Measurements from ENCODE around the gene DEAF1. TPM values are rescaled to one million over a fixed set of nuclear protein-coding genes. Genes with fewer than 3 reads are reported as not detected.

The DEAF1 gene
- total and polyA plus RNA-seq, 8 donors, result 12.3 to 111 (median 37.0) TPM

DNA sequence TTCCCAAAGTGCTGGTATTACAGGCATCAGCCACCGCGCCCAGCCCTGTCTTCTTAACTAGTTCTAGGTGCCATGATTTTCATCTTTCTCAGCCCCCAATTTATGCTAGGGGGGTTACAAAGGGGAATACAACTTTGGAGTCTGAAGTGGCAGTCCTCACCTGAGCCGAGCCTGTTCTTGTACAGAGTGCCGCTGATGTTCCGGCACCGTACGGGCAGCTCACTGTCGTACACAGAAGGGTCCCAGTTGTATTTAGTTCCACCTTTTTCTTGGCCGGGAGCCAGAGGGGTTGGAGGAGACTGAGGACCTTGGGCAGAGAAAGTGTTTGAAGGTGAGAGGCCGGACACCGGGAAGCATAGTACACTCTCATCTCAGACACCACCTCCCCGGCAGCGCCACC, 7.3 kb downstream of the DEAF1 start:
- WGBS, 5 donors, result 89 to 94% (median 91%) methylated on average over 13 of the region's 13 CpGs
- no peak for DNase-seq
- Histone ChIP-seq H3K27me3 (no peaks in the 10 kb centered on the region), H3K27ac (no peak overlapping the region), H3K36me3 (peaks cover 48 to 83% (median 74%) of the 10 kb centered on the region in 4 donors), H3K4me1 (peaks cover 9 to 34% (median 24%) of the 10 kb centered on the region in 4 donors), H3K4me3 (no peak overlapping the region), H3K9me3 (no peaks in the 10 kb centered on the region)
- intact Hi-C loops (cut with DNase I; ENCODE audit: low total_unique reads), result no loop called here
- TF ChIP-seq POLR2AphosphoS5 (IDR thresholded peaks at IDR 0.05) (no peak), POLR2A (IDR thresholded peaks at IDR 0.05) (no peak), CTCF (IDR thresholded peaks at IDR 0.05) (no peak), EP300 (IDR thresholded peaks at IDR 0.05) (no peak)

DNA sequence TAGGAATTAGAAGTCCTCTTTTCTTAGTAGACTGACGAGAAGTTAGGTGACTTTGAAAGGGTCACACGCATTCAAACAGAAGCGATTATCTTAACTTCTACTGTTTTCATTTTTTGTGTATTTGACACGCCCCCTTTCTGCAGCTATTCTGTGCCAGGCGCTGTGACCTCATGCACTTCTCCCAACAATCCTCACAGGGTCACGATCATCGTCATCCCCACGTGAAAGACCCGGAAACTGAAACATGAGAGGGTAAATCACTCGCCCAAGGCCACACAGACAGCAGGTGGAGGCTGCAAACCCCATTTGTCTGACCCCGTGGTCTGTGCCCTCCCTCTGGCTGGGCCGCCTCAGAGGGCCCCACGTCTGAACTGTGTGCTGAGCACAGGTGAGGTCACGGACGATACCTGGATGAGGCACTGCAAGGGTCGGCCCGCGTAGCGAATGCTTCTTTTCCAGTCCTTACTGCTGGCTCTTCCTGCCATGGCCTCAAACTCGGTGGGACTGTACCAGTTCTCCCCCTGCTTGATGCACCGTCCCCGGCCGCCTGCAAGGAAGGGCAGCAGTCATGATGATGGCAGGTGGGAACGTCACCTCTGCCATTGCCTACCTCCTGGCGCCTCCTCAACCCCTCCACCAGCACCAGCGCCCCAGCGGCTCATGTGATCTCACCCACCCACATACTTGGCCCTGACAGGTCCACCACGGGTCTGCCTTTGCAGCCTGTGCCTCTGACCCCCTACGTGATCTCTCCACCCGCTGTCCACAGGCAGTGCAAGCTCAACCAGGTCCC, 8.4 kb downstream of the DEAF1 start:
- Histone ChIP-seq H3K36me3 (peaks cover 48 to 94% (median 85%) of the 10 kb centered on the region in 4 donors), H3K9me3 (no peaks in the 10 kb centered on the region), H3K4me3 (no peak overlapping the region), H3K4me1 (peaks cover 9 to 23% (median 15%) of the 10 kb centered on the region in 4 donors), H3K27me3 (no peaks in the 10 kb centered on the region), H3K27ac (peak overlapping the region; percentile 58 to 76 (median 68))
- intact Hi-C loops (cut with DNase I; ENCODE audit: low total_unique reads), result no loop called here
- 54 to 75% (median 72%) methylated on average over 30 of the region's 30 CpGs for WGBS, 5 donors
- peak; percentile 70 to 75 for DNase-seq
- TF ChIP-seq POLR2AphosphoS5 (IDR thresholded peaks at IDR 0.05), result peak in 1 of 3 donors; percentile 60
- TF ChIP-seq POLR2A (IDR thresholded peaks at IDR 0.05), result no peak
- TF ChIP-seq CTCF (IDR thresholded peaks at IDR 0.05), result no peak
- TF ChIP-seq EP300 (IDR thresholded peaks at IDR 0.05), result no peak

DNA sequence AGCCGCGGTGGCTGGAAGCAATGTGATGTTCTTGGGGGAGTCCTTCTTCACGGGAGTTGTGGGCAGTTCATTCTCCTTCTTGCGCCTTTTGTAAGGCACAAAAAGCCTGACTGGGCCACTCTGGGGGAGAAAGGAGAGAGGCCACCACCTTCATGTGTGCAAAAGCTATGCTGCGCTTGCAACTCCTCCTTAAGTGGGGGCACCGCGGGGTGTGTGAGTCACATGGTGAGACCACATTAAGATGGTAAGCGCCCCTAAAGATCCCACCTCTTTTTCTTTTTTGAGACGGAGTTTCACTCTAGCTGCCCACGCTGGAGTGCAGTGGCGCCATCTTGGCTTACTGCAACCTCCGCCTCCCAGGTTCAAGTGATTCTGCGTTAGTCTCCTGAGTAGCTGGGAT, 14.1 kb downstream of the DEAF1 start:
- intact Hi-C loops (cut with DNase I; ENCODE audit: low total_unique reads), result no loop called here
- WGBS, 5 donors, result 90 to 96% (median 91%) methylated on average over 13 of the region's 13 CpGs

GRCh38 chr11:680476-680875, 14.5 kb downstream of the DEAF1 start:
- TF ChIP-seq POLR2A (IDR thresholded peaks at IDR 0.05), result no peak
- no peak for TF ChIP-seq CTCF (IDR thresholded peaks at IDR 0.05)
- no peak for TF ChIP-seq EP300 (IDR thresholded peaks at IDR 0.05)
- no peak for TF ChIP-seq POLR2AphosphoS5 (IDR thresholded peaks at IDR 0.05)
- 84 to 93% (median 89%) methylated on average over 6 to 19 of the region's 19 CpGs for WGBS, 5 donors
- no peak for DNase-seq
- Histone ChIP-seq H3K9me3 (no peaks in the 10 kb centered on the region), H3K27ac (peak overlapping the region in 3 of 5 donors; percentile 0 to 20 (median 16)), H3K27me3 (no peaks in the 10 kb centered on the region), H3K4me3 (no peak overlapping the region), H3K4me1 (no peaks in the 10 kb centered on the region), H3K36me3 (peaks cover 22 to 97% (median 88%) of the 10 kb centered on the region in 4 donors)
- intact Hi-C loops (cut with DNase I; ENCODE audit: low total_unique reads), result no loop called here

More for the DNA sequence above, 14.1 kb downstream of the DEAF1 start:
- TF ChIP-seq CTCF (IDR thresholded peaks at IDR 0.05) (no peak), POLR2A (IDR thresholded peaks at IDR 0.05) (no peak), EP300 (IDR thresholded peaks at IDR 0.05) (no peak), POLR2AphosphoS5 (IDR thresholded peaks at IDR 0.05) (no peak)
- Histone ChIP-seq H3K9me3 (no peaks in the 10 kb centered on the region), H3K4me1 (no peaks in the 10 kb centered on the region), H3K27ac (peak overlapping the region in 3 of 5 donors; percentile 0 to 20 (median 16)), H3K4me3 (no peak overlapping the region), H3K27me3 (no peaks in the 10 kb centered on the region), H3K36me3 (peaks cover 25 to 99% (median 91%) of the 10 kb centered on the region in 4 donors)
- DNase-seq, result no peak
